HepG2 (cell line): ENCODE data around the gene CNRIP1. TPM values are rescaled to one million over a fixed set of nuclear protein-coding genes. Genes with fewer than 3 reads are reported as not detected.
"Not testable (repeated sequence)": the region's sequence is repeated elsewhere in the genome, so short reads cannot be mapped to it uniquely, and the experiment has no call there.

ENCODE experiments used
- ATAC-seq: fragments of 200-7000 bp; cut with Tn5 transposase; 3 replicates; pipeline ENCODE4 v1.9.1; 2020; ENCODE audit warnings: mild to moderate bottlenecking, moderate library complexity
- BruUV-seq: library from RNA; stranded (reverse); fragments of 400-500 nt; replicated peaks from 2 replicates; lab custom pipeline; 2021; lab: Mats Ljungman, UMichigan
- CTCF ChIA-PET: fragments of 300-600 bp; formaldehyde crosslinking; extraction: SDS; loops from one replicate; lab custom pipeline; 2021; ENCODE audit warnings: low total read pairs, inconsistent platforms, low intra/inter-chr PET ratio; lab: Yijun Ruan, JAX
- POLR2A ChIA-PET: fragments of 350-600 bp; sonication (Branson Sonifier 250); formaldehyde crosslinking; loops from one replicate; lab custom pipeline; 2020; ENCODE audit warnings: antibody characterized with exemption, inconsistent platforms; lab: Yijun Ruan, JAX
- DNase-seq: peaks from one replicate; pipeline ENCODE4 v3.0.0-alpha.2; 2015; ENCODE audit warnings: low spot score
- FAIRE-seq: peaks from 3 replicates; lab custom pipeline; 2011; peaks lifted over from hg19 to GRCh38; lab: Jason Lieb, UNC
- H2AFZ ChIP-seq: one replicate; pipeline ENCODE4 v1.6.1; 2011; ENCODE audit warnings: low read length, inconsistent platforms
- H3K27ac ChIP-seq: fragments of 300-600 bp; 3 replicates; pipeline ENCODE4 v1.8.0; 2011; ENCODE audit warnings: mixed run types, mild to moderate bottlenecking, mixed read lengths, low read length, inconsistent platforms; ENCODE audit not compliant: insufficient read depth; ENCODE audit errors: extremely low read length
- H3K27me3 ChIP-seq, 2 experiments: fragments of 200-600 bp in 1 of 2; 2 replicates in 1 of 2; 3 replicates in 1 of 2; pipeline versions ENCODE4 v1.6.0 to v1.8.0; 2011; ENCODE audit warnings: low read length in 2 of 2, mild to moderate bottlenecking in 2 of 2, moderate library complexity in 2 of 2, inconsistent platforms in 1 of 2; ENCODE audit not compliant: insufficient read depth in 2 of 2, control insufficient read depth in 1 of 2
- H3K36me3 ChIP-seq, 2 experiments: fragments of 200-600 bp in 1 of 2; replicated peaks in 1 of 2; 2 replicates in 1 of 2; 3 replicates in 1 of 2; pipeline versions ENCODE4 v1.5.1 to v1.8.0; 2011; ENCODE audit warnings: low read length in 2 of 2, inconsistent platforms in 1 of 2; ENCODE audit not compliant: insufficient read depth in 2 of 2, control insufficient read depth in 1 of 2
- H3K4me1 ChIP-seq: 2 replicates; pipeline ENCODE4 v1.5.1; 2012; ENCODE audit warnings: low read length, inconsistent platforms; ENCODE audit not compliant: insufficient read depth
- H3K4me2 ChIP-seq: 2 replicates; pipeline ENCODE4 v1.6.0; 2011; ENCODE audit warnings: low read depth, low read length, inconsistent platforms
- H3K4me3 ChIP-seq, 3 experiments: fragments of 200-600 bp in 1 of 3; sonication (generic), shearing (Covaris generic) in 1 of 3; replicated peaks in 1 of 3; 2 replicates each; pipeline ENCODE4 v1.5.1; 2011 to 2016; ENCODE audit warnings: low read length in 3 of 3, inconsistent platforms in 2 of 3, low read depth in 2 of 3, mild to moderate bottlenecking in 2 of 3, control low read depth in 1 of 3, mixed read lengths in 1 of 3; ENCODE audit not compliant: insufficient read depth in 1 of 3
- H3K79me2 ChIP-seq: one replicate; pipeline ENCODE4 v1.6.1; 2011; ENCODE audit warnings: low read length, inconsistent platforms; ENCODE audit not compliant: insufficient read depth
- H3K9ac ChIP-seq: 2 replicates; pipeline ENCODE4 v1.6.0; 2011; ENCODE audit warnings: mild to moderate bottlenecking, low read depth, low read length, inconsistent platforms; ENCODE audit not compliant: insufficient read depth
- H3K9me3 ChIP-seq: 2 replicates; pipeline ENCODE4 v1.5.1; 2012; ENCODE audit warnings: mild to moderate bottlenecking, low read length
- H4K20me1 ChIP-seq: 2 replicates; pipeline ENCODE4 v1.6.0; 2011; ENCODE audit warnings: inconsistent platforms, mild to moderate bottlenecking, low read length, moderate library complexity; ENCODE audit not compliant: insufficient read depth
- FOSL2 ChIP-seq: sonication (generic); formaldehyde crosslinking; IDR thresholded peaks from 2 replicates; pipeline ENCODE4 v1.4.0; 2020; ENCODE audit warnings: missing genetic modification reagents
- FOXK2 ChIP-seq: fragments of 450-650 bp; IDR thresholded peaks from 2 replicates; pipeline ENCODE4 v1.6.1; 2016
- FOXP1 ChIP-seq, 2 experiments: fragments of 450-650 bp in 1 of 2; IDR thresholded peaks; 2 replicates each; pipeline ENCODE4 v1.6.1; 2017 to 2018; ENCODE audit warnings: antibody characterized with exemption in 1 of 2
- GABPB1 ChIP-seq: IDR thresholded peaks from 2 replicates; pipeline ENCODE4 v1.6.1; 2016; ENCODE audit warnings: mild to moderate bottlenecking, missing genetic modification reagents, moderate library complexity, missing compliant biosample characterization
- HOXA3 ChIP-seq: sonication (generic); formaldehyde crosslinking; IDR thresholded peaks from 2 replicates; pipeline ENCODE4 v1.5.0; 2020; ENCODE audit warnings: missing genetic modification reagents
- MED1 ChIP-seq: sonication (generic); formaldehyde crosslinking; IDR thresholded peaks from 2 replicates; pipeline ENCODE4 v1.4.0; 2020; ENCODE audit warnings: missing genetic modification reagents
- PITX1 ChIP-seq: sonication (generic); formaldehyde crosslinking; IDR thresholded peaks from 2 replicates; pipeline ENCODE4 v1.5.1; 2020; ENCODE audit warnings: mild to moderate bottlenecking, missing genetic modification reagents
- SALL1 ChIP-seq: sonication (generic); formaldehyde crosslinking; IDR thresholded peaks from 2 replicates; pipeline ENCODE4 v1.8.0; 2022; ENCODE audit warnings: mild to moderate bottlenecking, missing genetic modification reagents
- TEAD3 ChIP-seq: optimal IDR thresholded peaks from 2 replicates; pipeline ENCODE3; 2016; ENCODE audit warnings: borderline replicate concordance
- ZMYM2 ChIP-seq: sonication (generic); formaldehyde crosslinking; IDR thresholded peaks from 2 replicates; pipeline ENCODE4 v1.8.0; 2022; ENCODE audit warnings: mild to moderate bottlenecking, missing genetic modification reagents
- ZMYM3 ChIP-seq: sonication (generic); formaldehyde crosslinking; IDR thresholded peaks from 2 replicates; pipeline ENCODE4 v1.5.1; 2020; ENCODE audit warnings: mild to moderate bottlenecking, missing genetic modification reagents
- ZNF430 ChIP-seq: sonication (generic); formaldehyde crosslinking; IDR thresholded peaks from 2 replicates; pipeline ENCODE4 v1.9.0; 2021; ENCODE audit warnings: mild to moderate bottlenecking, missing genetic modification reagents
- ZNF460 ChIP-seq: sonication (generic); formaldehyde crosslinking; IDR thresholded peaks from 2 replicates; pipeline ENCODE4 v1.5.1; 2020; ENCODE audit warnings: missing genetic modification reagents, mild to moderate bottlenecking, borderline replicate concordance
- ZNF605 ChIP-seq: sonication (generic); formaldehyde crosslinking; IDR thresholded peaks from 2 replicates; pipeline ENCODE4 v1.8.0; 2022; ENCODE audit warnings: mild to moderate bottlenecking, missing genetic modification reagents
- WGBS: methylation state at CpG from one replicate; pipeline ENCODE4 v1.1.6; 2017; ENCODE audit warnings: low lambda C conversion rate; 5-methylcytosine and 5-hydroxymethylcytosine counted together
- in situ Hi-C: cut with HindIII; loops from 2 replicates; pipeline ENCODE4 v1.10.0; 2017; ENCODE audit warnings: low pct_unique_long_range_greater_than_20kb; ENCODE audit not compliant: extremely low pct_ligation_motif_present
- intact Hi-C: fragments of 100-400 bp; cut with micrococcal nuclease; formaldehyde crosslinking; loops from one replicate; pipeline ENCODE4 v1.10.0; 2022; ENCODE audit not compliant: unreplicated experiment
- polyA plus RNA-seq, 8 experiments: library from polyadenylated mRNA; depleted of rRNA in 3 of 8; stranded (reverse) in 7 of 8; unstranded in 1 of 8; fragments of >200 nt; fragmentation: Illumina TruSeq in 4 of 8; extraction: Trizol in 4 of 8; gene quantifications; 2 replicates each; pipeline versions ENCODE4 v1.2.1 to v1.2.3, GENCODE V29; 2011 to 2016; ENCODE audit warnings: low read depth in 4 of 8, missing spikeins in 1 of 8, mixed read lengths in 1 of 8; ENCODE audit not compliant: insufficient read depth in 1 of 8
- total RNA-seq, 5 experiments: library from RNA; depleted of rRNA; stranded (reverse); fragments of >200 nt; fragmentation: Illumina TruSeq; extraction: Trizol; gene quantifications; 2 replicates each; pipeline ENCODE4 v1.2.3, GENCODE V29; 2016; ENCODE audit warnings: low read depth in 1 of 5
- TF ChIP-seq, protein P1 (sequence below): sonication (generic); formaldehyde crosslinking; conservative IDR thresholded peaks from 2 replicates; pipeline ENCODE4 v1.4.0; 2020; ENCODE audit warnings: mild to moderate bottlenecking, missing genetic modification reagents, moderate library complexity
- TF ChIP-seq, protein P2 (sequence below): sonication (generic); formaldehyde crosslinking; IDR thresholded peaks from 2 replicates; pipeline ENCODE4 v1.8.0; 2023; ENCODE audit warnings: mild to moderate bottlenecking, missing genetic modification reagents
- TF ChIP-seq, protein P3 (sequence below): sonication (generic); formaldehyde crosslinking; IDR thresholded peaks from 2 replicates; pipeline ENCODE4 v1.4.0; 2020; ENCODE audit warnings: missing genetic modification reagents

CNRIP1 gene
- total and polyA plus RNA-seq, 2 of the 13 experiments (the other 11 are each of a cell fraction or from before 2014, with no cell fraction given), result not detected

DNA sequence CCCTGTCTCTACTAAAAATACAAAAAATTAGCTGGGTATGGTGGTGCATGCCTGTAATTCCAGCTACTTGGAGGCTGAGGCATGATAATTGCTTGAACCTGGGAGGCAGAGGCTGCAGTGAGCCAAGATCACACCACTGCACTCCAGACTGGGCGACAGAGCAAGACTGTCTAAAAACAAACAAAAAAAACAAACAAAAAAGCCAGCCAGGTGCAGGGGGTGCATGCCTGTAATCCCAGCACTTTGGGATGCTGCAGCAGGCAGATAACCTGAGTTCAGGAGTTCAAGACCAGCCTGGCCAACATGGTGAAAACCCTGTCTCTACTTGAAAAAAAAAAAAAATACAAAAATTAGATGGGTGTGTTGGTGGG lies 15.9 kb downstream of the CNRIP1 start:
- CTCF ChIA-PET, result not testable (repeated sequence)
- POLR2A ChIA-PET, result interaction anchor here (1.4 kb wide), 1 partner anchor 51 kb away, joined by 4 read pairs; the partner anchor contains the start of gene PPP3R1

More for the DNA sequence above, 15.9 kb downstream of the CNRIP1 start:
- H3K4me1 ChIP-seq, result peaks cover 23% of the 10 kb centered on the region
- H3K27me3 ChIP-seq; H3K79me2 ChIP-seq; H3K9me3 ChIP-seq; H3K27ac ChIP-seq; FAIRE-seq; H3K9ac ChIP-seq; H3K36me3 ChIP-seq; H3K4me3 ChIP-seq; in situ Hi-C loops; BruUV-seq; H2AFZ ChIP-seq; H4K20me1 ChIP-seq; TF ChIP-seq FOXP1 (CRISPR knock-in tag; IDR thresholded peaks at IDR 0.05): not testable (repeated sequence)
- intact Hi-C loops, result loop anchor here (5.0 kb wide), 1 partner anchor 138 kb away; no protein-coding TSS in a partner anchor
- H3K4me2 ChIP-seq, result peak overlapping the region; percentile 57; the same call in 1 of the 2 replicates
- ATAC-seq (peak; percentile 60), DNase-seq (peak; percentile 27)
- 0% methylated on average over 1 of the region's 1 CpG for WGBS
- TF ChIP-seq HOXA3 (CRISPR knock-in tag), result peak; percentile 19; the same call in 1 of the 2 replicates
- TF ChIP-seq ZMYM2 (CRISPR knock-in tag), result peak; percentile 80; the same call in 1 of the 2 replicates
- TF ChIP-seq MED1 (CRISPR knock-in tag), result 0 out of 2 replicates have a peak, but pooled peaks have one; percentile 11
- TF ChIP-seq, protein P1, sequence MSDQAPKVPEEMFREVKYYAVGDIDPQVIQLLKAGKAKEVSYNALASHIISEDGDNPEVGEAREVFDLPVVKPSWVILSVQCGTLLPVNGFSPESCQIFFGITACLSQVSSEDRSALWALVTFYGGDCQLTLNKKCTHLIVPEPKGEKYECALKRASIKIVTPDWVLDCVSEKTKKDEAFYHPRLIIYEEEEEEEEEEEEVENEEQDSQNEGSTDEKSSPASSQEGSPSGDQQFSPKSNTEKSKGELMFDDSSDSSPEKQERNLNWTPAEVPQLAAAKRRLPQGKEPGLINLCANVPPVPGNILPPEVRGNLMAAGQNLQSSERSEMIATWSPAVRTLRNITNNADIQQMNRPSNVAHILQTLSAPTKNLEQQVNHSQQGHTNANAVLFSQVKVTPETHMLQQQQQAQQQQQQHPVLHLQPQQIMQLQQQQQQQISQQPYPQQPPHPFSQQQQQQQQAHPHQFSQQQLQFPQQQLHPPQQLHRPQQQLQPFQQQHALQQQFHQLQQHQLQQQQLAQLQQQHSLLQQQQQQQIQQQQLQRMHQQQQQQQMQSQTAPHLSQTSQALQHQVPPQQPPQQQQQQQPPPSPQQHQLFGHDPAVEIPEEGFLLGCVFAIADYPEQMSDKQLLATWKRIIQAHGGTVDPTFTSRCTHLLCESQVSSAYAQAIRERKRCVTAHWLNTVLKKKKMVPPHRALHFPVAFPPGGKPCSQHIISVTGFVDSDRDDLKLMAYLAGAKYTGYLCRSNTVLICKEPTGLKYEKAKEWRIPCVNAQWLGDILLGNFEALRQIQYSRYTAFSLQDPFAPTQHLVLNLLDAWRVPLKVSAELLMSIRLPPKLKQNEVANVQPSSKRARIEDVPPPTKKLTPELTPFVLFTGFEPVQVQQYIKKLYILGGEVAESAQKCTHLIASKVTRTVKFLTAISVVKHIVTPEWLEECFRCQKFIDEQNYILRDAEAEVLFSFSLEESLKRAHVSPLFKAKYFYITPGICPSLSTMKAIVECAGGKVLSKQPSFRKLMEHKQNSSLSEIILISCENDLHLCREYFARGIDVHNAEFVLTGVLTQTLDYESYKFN (CRISPR knock-in tag), result peak; percentile 30; the same call in 1 of the 2 replicates
- TF ChIP-seq ZNF605, result peak; percentile 72; the same call in 1 of the 2 replicates
- peak; percentile 59; the same call in 1 of the 2 replicates for TF ChIP-seq PITX1 (CRISPR knock-in tag)
- peak; percentile 26 for TF ChIP-seq TEAD3 (CRISPR knock-in tag)
- TF ChIP-seq, protein P2, sequence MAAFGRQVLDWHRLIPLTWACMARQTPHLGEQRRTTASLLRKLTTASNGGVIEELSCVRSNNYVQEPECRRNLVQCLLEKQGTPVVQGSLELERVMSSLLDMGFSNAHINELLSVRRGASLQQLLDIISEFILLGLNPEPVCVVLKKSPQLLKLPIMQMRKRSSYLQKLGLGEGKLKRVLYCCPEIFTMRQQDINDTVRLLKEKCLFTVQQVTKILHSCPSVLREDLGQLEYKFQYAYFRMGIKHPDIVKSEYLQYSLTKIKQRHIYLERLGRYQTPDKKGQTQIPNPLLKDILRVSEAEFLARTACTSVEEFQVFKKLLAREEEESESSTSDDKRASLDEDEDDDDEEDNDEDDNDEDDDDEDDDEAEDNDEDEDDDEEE (CRISPR knock-in tag), result 0 out of 2 replicates have a peak, but pooled peaks have one; percentile 24
- TF ChIP-seq FOXK2, result 0 out of 2 replicates have a peak, but pooled peaks have one; percentile 8
- peak; percentile 59; the same call in 1 of the 2 replicates for TF ChIP-seq ZMYM3 (CRISPR knock-in tag)
- TF ChIP-seq FOSL2 (CRISPR knock-in tag), result 0 out of 2 replicates have a peak, but pooled peaks have one; percentile 10
- TF ChIP-seq, protein P3, sequence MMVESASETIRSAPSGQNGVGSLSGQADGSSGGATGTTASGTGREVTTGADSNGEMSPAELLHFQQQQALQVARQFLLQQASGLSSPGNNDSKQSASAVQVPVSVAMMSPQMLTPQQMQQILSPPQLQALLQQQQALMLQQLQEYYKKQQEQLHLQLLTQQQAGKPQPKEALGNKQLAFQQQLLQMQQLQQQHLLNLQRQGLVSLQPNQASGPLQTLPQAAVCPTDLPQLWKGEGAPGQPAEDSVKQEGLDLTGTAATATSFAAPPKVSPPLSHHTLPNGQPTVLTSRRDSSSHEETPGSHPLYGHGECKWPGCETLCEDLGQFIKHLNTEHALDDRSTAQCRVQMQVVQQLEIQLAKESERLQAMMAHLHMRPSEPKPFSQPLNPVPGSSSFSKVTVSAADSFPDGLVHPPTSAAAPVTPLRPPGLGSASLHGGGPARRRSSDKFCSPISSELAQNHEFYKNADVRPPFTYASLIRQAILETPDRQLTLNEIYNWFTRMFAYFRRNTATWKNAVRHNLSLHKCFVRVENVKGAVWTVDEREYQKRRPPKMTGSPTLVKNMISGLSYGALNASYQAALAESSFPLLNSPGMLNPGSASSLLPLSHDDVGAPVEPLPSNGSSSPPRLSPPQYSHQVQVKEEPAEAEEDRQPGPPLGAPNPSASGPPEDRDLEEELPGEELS, result peak; percentile 40; the same call in 1 of the 2 replicates
- TF ChIP-seq ZNF430 (CRISPR knock-in tag), result 0 out of 2 replicates have a peak, but pooled peaks have one; percentile 16
- TF ChIP-seq ZNF460 (CRISPR knock-in tag), result peak; percentile 85; the same call in 1 of the 2 replicates
- TF ChIP-seq FOXP1 (IDR thresholded peaks at IDR 0.05), result 0 out of 2 replicates have a peak, but pooled peaks have one; percentile 6
- TF ChIP-seq SALL1 (CRISPR knock-in tag), result peak; percentile 27; the same call in 1 of the 2 replicates
- peak; percentile 11; the same call in 1 of the 2 replicates for TF ChIP-seq GABPB1 (CRISPR knock-in tag)
